Midbrain (tissue), 1 donor: Measurements from ENCODE around the gene ZNF341.

Experiments
- DNase-seq: peaks from one replicate; lab custom pipeline; 2025; lab: John Stamatoyannopoulos, UW

ZNF341 gene

DNA sequence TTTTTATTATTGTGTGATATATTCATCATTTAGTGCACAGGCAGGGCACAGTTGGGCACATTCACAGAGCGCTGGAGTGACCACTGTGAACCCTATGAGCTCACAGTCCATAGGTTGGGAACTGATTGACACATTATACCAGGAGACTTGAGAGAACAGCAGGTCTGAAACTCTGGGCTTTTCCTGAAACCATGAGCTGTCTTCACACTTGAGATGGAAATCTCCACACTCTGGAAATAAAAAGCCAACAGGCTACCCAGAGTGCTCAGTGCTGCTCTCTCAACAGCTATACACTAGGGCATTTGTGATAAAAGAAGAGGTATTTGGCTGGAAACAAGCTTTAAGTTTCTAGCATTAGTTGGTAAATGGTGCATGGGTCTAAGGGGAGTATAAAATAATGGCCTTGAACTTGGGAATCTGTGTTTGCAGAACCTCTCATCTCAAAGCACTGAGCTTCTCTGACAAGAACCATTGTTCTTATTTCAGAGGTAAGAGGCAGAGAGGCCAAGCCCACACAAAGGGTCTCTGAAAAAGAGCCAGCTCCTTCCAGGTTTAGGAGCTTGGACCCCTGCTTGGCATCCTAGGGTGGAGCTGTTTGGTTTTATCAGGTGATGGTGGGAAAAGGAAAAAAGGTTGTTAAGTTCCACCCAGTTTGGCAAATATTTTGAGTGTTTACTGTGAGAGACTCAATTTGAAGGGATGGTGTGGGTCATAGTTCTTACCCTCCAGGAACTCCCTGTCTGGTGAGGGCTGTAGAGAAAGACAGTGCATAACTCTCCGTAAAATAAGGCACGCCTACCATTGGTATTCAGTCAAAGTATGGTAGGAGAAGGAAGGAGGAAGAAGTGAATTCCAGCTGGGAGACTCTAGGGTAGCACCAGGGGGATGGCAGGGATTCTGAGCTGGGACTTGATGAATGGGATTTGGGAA, 93.8 kb downstream of the ZNF341 start:
- DNase-seq: no peak

DNA sequence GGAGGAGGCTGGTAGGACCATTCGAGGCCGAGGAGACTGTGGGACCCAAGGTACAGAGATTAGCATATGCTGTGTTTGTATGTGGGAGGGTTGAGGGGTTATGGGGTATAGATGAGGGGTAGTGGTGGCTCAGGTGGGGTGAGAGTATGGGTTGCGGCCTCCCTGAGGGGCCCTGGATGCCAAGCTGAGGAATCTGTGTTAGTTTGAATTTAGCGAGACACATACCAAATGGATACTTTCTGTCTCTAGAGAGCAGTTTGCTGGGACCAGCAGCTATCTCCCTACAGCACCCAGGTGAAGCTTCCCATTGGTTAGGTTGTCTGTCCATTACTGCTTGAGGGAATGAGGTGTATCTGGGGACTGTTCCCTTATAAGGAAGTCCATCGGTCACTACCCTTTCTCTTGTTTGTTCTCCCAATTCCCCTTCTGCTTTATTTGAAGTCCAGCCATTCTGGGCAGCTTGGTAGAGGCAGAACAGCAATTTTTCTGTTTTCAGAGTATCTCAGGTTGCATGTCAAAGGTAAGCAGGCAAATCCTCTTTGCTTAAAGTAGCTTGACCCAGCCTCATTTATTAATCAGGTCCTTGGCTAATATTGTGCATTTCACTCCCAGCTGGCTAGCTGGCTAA, 94.6 kb downstream of the ZNF341 start:
- DNase-seq: no peak

DNA sequence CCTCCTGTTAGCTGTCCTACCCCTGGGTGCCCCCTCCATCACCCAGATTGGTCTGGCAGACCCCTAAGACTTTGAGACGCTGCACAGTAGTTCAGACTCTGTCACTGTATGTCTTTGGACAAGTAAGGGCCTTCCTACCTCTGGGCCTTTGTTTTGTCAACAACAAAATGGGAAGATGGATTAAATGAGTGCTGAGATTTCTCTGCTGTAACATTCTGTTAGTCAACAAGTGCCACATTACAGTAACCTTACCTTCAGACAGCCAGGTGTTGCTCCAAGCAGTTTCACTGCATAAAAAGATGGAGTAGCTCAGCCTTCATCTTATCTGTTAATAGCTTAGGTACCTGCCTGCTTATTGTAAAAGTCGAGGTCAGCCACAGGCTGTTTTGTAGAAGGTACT, 95.3 kb downstream of the ZNF341 start:
- DNase-seq: no peak

DNA sequence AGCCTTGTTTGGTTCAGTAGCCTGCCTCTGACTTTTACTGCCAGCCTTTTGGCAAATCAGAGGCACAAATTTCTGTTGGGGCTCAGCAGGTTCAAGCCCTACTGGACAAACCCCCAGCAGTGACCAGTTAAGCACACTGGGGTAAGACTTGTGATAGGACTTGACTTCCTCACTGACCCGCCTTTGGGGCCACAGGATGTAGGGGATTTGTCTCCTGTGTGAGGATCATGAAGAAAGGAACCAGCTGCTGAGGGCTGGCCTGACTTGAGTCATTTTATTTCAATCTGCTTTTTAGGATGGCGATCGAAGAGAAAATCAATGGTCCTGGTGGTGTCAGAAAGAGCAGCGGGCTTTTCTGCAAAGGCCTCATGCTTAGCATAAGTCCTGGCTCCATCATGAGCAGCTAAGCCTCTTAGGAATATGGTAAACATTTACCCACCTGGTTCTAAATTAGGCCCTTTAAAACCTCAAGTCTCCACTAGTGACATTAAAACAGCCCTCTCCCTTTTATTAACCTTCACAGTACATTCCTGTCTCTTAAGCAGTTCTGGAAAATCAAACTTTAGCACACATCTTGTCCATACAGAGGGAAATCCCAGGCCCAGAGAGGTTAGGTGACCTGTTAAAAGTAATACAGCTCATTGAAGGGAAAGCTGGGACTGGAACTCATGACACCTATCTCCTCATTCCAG, 96.0 kb downstream of the ZNF341 start:
- no peak for DNase-seq

DNA sequence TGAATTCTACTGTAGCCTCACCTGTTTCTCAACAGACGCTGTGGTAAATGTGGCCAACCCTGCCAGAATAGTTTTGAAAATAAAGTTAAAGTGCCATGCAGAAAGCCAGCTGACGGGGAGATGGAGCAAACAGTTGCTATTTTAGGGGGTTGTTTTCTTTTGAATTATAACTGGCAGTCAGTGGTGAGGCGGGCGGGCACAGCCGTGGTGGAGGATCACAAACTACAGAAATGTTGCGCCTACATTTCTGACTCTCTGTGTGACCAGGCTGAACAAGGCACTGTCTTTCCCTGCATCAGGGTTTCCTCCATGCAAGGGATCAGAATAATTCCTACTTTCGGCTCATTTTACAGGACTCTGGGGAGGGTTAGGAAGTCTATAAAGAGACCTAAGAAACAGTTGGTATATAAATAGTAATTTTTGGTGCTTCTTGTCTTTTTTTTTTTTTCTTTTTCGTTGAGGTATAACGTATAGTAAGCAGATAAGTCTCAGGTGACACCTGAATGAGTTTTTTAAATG, 96.6 kb downstream of the ZNF341 start:
- DNase-seq: no peak

DNA sequence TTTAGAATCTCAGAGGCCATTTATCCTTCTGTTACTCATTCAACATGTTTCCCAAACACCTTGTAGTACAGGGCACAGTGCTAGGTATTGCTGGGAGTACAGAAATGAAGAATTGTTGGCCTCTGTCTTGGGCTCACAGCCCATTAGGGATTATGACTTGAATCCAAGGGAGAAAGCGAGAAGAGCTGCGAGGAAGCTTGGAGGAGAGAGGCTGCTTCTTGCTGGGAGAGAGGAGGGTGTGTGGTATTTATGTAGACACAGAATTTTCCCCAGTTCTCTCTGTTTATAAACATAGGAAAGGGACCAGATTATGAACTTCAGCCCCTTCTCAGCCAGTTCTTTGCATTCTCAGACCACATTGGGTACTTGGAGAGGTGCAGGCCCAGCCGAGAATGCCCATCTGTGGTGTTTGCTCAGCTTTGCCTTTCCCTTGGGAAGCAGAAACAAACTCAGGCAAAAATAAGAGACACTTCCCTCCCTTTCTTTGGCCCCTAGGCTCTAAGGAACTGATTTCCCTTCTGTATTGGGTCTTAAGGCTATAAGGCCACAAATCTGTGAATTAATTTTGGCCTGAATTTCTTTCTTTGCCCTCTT, 97.3 kb downstream of the ZNF341 start:
- DNase-seq: no peak

DNA sequence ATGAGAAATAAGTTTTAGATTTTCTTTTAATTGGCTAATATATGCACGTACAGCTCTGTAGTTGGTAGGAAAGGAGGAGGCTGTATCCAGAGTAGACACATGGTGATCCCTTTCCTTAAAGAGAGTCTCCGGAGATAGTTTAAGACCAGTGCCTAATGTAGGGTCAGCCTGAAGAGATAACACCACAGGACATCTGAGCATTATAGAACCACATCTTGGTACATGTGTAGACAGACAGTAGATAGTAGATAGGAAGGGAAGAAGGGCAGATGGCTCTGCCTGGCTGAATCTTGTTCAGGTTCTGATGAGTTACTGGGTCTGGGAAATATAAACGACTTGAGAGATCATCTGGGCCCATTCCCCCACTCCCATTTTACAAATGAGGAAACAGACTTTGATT, 97.8 kb downstream of the ZNF341 start:
- no peak for DNase-seq

DNA sequence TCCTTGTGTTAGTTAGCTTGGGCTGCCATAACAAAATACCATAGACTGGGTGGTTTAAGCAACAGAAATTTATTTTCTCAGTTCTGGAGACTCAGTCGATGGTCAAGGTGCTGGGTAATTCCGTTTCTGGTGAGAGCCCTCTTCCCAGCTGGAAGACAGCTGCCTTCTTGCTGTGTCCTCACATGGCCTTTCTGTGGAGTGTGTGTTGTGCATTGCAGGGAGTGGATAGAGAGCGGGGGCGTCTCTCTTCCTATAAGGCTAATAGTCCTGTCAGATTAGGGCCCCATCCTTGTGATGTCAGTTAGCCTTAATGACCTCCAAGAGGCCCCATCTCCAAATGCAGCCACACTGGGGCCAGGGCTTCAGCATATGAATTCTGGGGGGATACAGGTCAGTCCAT, 98.6 kb downstream of the ZNF341 start:
- no peak for DNase-seq

DNA sequence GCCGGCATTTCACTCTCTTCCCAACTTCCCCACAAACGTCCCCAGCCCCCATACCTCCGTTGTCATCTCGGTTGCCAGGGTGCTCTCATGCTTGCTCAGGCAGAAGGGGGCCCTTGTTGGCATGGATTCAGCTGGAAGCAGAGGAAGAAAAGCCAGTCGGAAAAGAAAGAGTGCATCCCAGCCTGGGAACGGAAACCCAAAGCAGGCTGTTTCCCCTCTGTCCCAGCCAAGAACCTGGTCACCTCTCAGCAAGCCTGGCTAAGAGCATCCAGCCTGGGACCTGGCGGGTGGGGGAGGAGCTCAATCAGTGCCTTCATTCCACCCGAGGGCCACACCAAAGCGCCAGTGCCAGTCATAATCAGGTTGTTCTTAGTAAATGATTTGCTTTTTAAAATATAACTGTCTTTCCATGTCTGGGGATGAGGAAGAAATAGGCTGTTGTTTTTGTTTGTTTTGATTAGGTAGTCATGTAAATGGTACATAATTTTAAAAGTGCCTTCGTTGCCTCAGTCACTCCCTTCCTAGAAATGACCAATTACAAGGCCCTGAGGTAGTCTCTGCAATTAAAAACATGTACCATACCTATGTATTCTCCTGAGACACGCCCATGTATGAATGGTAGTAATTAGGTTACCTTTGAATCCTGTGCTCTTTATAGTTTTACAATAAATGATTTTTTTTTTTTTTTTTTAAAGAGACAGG, 100.5 kb downstream of the ZNF341 start:
- no peak for DNase-seq

DNA sequence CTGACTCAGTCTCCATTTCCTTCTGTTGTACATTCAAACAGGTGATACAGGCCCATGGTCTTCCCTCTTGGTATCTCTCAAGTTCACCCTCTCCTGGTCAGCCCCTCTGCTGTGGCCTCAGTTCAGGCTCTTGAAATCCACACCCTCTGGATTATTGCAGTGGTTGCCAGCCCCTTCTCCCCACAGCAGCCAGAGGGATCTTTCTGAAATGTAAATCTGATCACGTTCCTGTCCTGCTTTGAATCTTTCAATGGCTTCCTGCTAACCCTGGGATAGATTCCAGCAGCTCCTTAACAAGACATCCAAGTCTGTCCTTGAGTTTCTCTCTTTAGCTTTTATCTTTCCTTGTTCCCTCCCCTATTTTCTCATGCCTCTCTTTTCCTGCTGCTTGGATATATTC, 101.5 kb downstream of the ZNF341 start:
- no peak for DNase-seq

DNA sequence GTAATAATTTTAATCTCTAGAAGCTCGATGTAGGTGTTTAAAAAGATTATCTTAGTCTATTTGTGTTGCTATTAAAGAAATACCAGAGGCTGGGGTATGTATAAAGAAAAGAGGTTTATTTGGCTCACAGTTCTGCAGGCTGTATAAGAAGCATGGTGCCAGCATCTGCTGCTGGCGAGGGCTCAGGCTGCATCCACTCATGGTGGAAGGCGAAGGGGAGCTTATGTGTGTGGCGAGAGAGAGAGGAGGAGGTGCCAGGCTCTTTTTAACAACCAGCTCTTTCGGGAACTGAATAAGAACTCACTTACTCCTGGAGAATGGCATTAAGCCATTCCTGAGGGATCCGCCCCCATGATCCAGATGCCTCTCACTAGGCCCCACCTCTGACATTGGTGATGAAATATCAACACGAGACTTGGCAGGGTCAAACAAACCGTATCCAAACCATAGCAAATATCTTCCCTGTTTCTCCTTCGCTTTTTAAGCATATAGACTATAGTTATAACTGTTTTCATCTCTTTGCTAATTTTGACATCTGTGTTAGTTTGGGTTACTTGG, 103.9 kb downstream of the ZNF341 start:
- DNase-seq: no peak

DNA sequence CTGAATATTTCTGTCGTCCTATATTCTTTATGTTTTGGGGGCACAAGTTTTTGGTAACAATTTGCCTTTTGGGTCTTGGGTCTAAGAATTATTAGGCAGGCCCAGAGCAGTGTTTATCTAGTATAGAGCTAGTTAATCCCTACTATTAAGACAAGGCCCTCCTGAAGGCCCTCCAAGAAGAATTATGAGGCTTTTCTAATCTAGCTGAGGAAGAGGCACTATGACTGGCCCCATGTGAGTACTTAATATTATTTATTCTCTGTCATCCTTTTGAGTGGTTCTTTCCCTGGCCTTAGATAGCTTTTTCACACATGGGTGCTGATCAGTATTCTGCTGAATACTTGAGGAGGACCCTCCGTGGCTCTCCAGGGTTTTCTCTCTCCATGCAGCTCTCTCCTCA, 104.5 kb downstream of the ZNF341 start:
- DNase-seq: no peak

DNA sequence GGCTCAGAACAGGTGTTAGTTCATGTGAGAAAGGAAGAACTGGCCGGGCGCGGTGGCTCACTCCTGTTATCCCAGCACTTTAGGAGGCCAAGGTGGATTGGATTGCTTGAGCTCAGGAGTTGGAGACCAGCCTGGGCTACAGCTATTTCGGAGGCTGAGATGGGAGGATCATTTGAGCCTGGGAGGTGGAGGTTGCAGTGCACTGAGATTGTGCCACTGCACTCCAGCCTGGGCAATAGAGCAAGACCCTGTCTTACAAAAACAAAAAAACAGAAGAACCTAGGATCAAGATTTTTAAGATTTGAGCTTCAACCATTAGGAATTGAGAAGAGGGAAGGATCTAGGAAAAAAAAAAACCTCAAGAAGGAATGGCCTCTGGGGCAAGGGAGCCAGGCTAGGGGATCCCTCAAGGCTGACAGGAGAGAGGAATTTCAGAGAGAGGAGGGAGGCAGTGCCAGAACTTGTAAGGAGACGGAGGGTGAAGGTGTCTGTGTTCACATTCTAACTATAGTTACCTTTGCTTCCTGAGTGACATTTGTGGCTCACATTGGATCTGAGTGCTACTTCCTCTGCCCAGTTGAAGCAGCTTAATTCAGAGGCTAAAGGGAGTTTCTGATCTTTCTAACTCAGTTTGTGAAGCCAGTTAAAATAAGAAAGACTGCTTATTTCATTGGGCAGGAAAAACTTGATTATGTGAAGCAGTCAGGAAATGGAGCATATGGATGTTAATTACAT, 105.5 kb downstream of the ZNF341 start:
- DNase-seq: no peak

DNA sequence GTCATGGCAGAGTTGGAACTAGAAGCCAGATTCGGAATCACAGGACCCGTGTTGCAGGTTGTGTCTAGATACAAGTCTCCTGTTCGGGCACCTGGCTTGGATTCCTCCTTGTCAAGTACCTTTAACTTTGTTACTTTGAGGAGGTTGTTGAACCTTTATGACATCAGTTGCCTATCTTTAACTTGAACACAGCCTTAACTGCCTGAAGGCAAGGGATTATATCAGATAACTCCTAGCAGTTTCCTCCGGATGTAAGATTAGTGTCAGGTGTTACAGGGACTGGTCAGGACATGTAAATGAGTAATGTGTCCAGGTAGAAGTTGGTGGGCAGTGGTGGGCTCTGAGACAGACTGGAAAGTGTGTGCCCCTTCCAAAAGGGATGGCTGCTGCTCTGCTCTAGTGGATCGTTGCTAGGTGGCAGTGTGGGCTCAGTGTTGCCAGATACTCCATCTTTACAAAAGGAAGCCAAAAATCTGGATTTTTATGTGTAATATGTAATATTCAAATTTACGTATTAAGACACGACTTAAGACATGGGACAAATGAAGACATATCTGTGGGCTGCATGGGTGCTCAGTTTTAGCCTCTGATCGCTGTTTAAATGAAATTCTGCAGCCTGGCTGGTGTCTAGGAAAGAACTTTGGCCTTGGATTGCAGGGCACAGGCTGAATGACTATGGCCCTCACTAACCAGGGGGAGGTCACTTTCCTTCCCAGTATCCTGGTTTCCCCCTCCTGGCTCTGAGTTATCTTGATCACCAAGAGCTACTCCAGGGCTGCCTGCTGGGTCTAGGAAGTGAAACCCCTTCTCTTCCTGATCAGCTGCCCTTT, 106.5 kb downstream of the ZNF341 start:
- DNase-seq: no peak

DNA sequence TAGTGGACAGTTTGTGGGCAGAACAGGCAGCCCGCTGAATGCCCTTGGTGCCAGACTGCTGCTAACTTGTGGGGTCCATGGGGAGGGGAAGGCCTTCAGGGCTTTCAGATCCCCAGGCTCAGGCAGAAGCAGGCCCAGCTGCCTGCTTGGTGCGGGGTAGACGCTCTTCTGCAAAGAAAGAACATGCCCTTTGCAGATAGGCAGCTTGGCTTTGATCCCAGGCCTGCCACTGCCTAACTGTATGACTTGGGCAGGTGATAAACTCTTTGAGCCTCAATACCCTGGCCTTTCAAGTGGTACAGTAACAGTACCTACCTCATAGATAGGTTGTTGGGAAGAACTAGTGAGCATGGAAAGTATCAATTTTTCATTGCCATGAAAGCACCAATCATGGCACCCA, 107.8 kb downstream of the ZNF341 start:
- DNase-seq: no peak

DNA sequence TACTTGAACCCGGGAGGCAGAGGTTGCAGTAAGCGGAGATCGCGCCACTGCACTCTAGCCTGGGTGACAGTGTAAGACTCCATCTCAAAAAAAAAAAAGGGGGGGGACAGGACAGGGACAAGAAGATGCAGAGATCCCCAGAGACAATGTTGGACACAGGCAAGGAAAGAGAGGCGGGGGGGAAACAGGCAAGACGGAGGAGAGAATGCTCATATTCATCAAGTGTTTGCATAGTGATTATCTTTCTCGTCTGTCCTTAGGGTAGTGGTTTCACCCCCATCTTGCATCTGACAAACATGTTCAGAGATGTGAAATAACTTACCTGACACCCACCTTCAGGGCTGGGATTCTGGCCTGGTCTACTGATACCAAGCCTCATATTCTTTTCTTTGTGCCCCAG, 108.4 kb downstream of the ZNF341 start:
- DNase-seq: no peak

DNA sequence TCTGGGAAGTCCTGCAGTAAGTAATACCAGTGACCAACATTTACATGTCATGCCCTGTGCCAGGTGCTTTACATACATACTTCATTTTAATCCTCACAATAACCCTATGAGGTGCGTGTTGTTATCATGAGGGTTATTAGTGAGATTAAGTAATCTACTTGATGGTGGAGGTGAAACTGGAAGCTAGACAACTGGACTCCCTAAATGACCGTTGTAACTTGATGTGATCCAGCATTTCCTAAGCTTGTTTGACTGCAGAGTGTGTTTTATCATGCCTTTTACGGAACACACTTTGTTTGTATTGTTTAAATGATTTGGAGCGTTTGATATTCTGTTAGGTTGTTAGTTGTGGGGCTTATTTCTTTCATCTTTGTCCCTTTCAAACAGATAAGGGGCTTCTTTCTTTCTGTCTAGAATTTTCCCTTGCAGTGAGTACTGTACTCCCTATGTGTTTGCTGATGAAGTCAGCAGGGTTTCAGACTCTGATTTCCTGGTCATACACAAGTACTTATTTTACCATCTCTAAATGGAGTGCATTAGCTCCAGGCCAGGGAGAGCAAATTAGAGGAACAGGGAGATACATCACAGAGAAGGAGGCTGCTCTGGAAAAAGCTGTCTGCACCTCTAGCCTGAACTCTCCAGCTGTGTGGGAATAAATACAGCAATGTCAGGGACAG, 109.1 kb downstream of the ZNF341 start:
- no peak for DNase-seq

DNA sequence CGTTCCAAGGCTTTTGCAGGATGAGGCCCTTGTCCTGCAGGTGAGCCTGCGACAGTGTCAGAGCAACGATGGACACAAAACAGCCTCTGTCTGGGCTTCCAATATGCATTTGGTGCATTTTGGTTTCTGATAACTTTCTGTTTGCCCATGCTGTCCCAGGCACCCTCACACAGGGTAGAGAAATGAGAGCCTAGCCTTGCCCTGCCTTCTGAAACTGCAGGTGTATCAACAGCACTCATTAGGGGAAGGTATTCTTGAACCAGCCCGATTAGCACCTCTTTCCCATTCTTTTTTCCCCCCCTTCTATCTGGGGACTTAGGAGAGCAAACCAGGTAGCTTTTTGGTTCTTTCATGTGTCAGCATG, 109.6 kb downstream of the ZNF341 start:
- DNase-seq: no peak
